Activated effector memory CD4-positive, alpha-beta T cell treated with anti-CD3 and anti-CD28 coated beads, Interleukin-2, amount 50 U/mL, for 16 hours (primary cell): Measurements from ENCODE around the gene HOXA1.

Source experiments
- DNase-seq: peaks from one replicate; pipeline ENCODE4 v3.0.0-alpha.2; 2020

The HOXA1 gene

DNA sequence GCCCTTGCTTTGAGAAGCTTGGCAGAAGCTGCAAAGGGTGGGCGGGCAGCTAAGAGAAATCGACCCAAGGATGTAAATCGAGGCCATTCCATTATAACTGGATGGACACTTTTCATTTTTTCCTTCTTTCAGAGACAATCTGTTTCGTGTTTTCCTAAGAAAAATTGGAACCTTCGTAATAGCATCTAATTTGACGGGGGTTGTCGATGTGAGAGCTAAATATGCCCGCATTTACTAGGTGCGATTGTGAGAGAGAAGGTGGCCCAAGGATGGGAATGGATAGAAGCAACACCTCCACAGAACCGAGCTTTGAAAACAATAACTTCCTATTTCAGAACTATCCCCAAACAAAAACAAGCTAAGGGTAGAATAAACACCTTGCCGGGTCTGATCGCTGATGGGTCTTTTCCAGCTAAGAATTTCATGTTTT is 35.6 kb upstream of the HOXA1 start:
- DNase-seq: no peak

DNA sequence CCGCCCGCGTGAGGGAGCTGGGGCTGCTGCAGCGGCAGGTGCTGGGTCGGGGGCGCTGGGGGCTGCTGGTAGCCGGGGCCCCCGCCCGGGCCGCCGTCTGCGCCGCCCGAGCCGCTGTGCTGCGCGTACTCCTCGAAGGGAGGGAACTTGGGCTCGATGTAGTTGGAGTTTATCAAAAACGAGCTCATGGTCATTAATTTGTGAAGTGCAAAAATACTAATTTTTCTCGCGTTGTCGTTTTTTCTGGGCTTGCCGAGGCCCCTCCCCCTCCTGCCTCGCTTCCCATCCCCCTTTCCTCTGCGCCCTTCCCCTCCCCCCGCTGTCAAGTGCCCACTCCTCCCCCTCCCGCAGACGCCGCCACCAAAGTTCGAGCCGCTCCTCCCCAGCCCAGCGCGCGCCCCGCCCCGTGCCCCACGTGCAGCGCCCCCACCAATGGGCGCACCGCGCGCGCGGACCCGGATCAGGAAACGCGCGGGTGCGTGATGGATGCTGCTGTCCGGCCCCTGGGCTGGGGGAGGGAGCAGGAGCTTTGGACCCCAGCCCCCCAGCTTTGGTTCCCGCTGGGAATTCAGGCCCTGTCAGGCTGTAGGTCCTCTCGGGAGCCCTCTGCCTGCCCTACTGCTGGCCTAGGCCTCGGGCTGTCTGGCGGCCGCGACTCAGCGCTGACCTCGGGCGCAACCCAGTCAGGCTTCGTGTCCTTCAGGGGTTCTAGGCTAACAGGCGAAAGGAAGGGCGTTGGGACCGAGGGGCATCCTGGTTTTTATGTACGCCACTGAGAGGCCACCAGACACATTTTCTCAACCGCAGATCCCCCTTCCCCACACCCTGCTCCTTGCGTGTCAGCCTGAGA is 35.0 kb upstream of the HOXA1 start, which contains the start of gene HOXA4:
TSS of gene HOXA4 (minus strand) at position 218 of the 850 bp plus-strand sequence. CDS start at position 194, 24 bp downstream.
- peak; percentile 87 for DNase-seq

GRCh38 chr7:27129729-27130539 is 34.1 kb upstream of the HOXA1 start:
- peak; percentile 61 for DNase-seq

- DNase-seq: peak; percentile 47
Measured at GRCh38 chr7:27128776-27129728, 33.3 kb upstream of the HOXA1 start.

GRCh38 chr7:27128034-27128433 is 32.2 kb upstream of the HOXA1 start:
- no peak for DNase-seq

DNA sequence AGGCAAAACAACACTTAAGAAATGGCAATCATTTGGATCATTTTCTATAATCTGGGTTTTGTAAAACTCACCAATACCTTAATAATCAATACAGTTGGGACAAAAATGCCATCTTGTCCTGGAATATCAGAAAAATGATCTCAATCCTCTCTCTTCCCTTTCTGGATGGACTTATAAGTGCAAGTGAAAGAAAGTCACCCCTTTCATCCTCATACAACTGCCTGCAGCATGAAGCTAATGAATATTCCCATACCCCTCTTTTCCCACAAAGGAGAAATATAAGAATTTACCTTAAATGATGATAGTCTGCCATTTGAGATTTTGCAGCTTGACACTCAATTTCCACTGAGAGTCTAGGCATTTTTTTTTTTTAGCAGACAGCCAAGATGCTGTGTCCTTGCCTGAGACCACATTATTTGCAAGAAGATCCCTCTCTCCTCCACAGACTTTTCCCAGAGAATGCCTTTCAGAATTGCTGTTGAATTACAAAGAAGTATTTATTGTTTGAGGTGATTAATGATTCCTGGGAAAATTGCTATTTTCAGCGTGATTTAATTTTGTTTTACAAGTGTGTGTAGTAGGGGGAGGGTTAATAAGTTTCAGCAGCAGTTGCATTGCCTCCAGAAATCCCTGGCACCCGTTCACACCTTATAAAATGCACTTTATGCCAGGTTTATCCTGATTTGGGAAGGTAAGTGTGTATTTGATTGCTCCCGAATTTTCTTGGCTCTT is 31.0 kb upstream of the HOXA1 start:
- DNase-seq: no peak

DNA sequence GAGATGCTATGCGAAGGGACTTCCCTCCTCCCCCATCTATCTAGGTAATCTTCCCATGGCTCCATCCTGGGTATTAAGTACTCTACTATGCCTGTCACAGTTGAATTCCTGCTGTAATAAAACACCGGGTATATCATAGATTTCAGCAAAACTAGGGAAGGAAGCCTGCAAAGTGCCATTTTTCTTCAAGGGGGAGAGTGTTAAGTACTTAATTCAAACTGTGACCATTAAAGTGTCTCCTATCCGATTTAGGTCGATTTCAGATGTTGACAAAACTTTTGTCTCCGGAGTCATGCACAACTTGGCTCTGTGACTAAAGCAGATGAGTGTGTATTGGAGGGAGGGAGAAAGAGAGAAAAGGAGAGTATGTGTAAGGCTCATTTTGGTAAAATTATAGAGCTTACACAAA is 30.2 kb upstream of the HOXA1 start:
- no peak for DNase-seq

DNA sequence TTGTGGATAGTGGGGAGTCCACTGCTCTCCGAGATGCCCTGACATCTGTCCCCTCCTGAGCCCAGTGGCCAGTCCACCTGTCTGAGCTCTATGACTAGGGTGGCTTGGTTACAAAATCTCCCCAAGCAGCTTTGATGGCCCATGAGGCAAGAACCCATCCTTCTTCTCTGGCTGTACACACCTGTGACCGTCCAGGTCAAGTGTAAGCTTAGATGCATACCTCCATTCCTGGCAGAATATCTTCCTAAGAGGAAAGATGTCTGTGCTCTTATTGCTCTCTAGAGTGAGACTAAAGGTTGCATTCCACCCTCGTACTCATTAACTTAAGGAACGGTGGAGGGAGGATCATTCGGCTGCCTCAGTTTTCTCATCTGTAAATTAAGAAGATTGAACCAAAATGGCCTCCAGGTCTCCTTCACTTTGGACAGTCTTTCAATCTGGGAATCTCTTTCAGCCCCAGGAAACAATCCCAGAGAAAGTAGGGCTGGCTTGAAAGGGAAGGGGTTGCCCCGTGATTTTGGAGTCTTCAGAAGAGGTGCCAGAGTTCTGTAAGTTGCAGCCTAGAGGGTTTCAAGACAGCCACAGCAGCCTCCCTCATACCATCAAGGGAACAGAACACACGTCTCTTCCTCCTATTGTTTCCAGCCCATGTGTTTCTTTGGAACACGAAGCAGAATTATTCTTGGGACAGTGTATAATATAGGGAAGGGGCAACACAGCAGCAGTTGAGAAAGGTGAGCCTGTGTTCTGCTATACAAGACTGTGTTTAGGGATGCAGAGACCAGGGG is 29.3 kb upstream of the HOXA1 start:
- DNase-seq: no peak

GRCh38 chr7:27124096-27124901 is 28.5 kb upstream of the HOXA1 start:
- peak; percentile 22 for DNase-seq

DNA sequence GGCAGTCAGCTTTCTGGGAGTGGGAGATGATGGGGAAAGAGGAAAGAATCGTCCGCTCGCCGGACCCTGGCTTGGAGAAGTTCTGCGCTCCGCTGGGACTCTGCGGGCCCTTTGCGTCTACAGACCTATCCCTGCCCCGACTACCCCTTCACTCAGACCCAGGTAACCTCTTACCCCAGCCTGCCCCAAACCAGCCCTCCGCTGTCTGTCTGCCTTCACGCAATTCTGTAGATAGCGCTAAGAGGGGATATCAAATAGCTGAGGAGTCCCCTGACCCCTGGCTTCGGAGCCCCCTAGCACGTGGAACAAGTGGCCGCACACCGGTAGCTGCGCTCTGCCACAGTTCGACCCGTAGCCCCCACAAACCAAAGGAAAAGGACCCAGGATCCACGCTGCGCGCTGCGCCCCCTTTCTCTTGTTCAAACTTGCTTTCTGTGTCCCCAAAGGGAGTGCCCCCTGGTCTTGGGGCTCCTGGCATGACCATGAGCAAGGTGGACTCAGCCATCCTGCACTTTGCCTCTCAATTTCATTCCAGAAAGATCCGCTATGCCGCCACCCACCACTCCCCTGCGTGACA is 27.8 kb upstream of the HOXA1 start:
- peak; percentile 39 for DNase-seq

- peak; percentile 53 for DNase-seq
Measured at GRCh38 chr7:27123007-27123476, 27.2 kb upstream of the HOXA1 start.

DNA sequence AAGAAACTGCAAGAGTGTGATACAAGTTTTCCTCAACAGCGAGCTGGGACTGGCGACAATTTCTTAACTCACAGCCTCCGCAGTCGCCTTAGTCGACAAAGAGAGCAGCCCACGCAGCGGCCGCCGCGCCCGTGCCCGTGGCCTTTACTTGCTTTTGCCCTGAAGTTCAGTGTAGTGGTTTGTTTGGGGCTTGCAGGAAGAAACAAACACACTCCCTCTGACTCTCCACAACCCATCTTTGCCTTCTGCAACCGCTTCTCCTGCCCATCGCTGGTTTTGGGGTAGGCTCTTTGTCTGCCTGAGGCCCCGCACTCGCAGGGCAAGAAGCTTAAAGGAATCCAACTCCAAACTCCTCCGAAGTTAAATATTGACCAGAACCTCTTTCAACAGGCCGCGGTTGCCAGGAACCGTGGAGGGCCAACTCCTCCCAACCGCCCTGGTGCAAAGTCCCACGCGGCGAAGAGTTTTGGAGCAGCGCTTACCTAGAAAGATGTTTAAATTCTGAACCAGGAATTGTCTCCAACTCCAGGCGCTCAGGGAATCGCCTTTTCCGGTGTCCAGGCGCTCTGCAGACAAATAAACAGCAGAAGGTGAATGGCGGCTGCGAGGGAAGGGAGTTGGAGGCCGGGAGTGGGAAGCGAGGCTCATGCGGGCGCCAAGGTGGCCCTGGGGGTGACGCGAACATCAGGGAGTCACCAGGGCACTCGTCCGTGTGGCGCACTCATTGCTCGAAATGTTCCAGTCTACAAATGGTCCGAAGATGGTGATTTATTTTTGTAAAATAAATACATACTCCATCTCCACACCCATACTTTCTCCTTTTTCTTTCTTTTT is 26.5 kb upstream of the HOXA1 start:
- DNase-seq: peak; percentile 27

DNA sequence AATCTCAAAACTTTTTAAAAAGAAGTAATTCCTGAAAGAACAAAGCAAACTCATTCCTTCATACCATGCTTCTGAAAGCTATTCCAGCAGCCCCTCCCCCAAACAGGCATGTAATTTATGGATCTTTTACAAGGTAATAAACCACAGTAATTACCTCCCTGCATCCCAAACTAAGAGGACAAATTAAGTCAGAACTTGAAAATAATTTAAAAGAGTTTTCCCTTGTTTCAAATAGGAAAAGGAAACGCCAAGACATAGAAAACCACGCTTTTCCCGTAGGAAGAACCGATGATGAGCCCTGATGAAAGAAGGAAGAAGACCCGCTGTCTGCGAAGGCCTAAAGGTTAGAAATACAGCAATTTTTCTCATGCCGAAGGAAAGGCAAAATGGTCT is 25.9 kb upstream of the HOXA1 start:
- DNase-seq: no peak

DNA sequence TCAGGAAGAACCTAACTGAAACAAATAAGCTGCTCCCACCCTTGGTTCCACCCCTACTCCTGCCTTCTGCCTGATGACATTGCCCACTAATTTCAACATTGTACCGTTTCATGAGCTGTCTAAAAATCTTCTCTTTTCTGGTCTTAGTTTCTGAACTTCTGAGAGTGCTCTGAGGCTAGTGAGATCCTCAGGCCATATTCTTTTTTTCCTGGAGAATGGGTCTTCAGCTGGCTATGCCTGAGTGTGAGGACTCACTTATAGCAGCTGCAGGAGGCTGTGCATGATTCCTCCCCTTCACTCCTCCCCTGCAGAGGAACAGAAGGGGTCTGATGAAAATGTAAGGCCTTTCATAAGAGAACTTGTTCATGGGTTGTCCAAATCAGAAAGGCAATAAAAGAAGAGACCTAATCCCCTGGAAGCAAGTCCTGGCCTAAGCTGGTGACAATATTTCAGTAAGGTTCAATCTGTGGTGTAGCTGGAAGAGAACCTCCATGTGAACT is 23.7 kb upstream of the HOXA1 start:
- no peak for DNase-seq

DNA sequence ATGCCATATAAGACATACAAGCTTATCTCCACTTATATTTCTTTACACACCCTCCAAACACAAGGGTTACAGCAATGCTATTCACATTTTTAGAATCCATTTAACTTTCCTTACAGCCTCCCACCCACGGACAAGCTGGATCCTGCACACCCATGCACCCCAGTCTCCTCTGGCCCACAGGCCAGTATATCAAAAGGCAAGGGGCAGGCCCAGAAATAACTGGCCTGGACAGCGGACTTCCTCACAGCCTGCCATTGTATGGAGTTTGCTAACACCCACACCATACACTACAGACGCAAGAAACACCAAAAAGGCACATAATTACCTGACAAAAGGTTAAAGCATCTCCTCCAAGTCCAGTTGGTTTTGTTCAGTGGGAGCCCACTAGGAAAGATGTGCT is 22.8 kb upstream of the HOXA1 start:
- peak; percentile 25 for DNase-seq

DNA sequence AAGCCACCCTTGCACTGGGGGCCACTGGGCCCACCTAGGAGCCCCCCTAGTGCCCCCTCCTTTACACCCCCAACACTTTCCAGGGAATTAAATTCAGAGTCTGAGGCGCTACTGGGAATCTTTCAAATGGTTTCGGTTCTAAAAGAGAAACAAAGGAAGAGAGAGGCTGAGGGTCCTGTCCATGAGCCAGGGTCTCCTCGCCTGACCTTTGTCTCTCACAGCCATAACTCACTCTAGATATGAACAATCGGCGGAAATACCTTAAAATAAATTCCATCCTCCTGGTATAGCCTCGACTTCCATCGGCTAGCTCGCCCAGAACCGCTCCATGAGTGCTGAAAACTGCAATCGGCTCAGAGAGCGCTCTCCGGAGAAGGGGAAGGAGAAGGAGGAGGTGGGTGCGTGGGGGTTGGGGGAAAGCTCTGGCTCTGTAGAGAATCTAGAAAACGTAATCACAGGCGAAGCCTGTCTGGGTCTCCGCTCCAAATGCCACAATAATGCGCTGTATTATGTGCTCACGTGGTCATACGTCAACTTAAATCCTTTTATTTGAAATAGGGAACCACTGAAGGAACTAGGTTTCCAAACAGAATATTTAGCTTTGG is 22.2 kb upstream of the HOXA1 start:
- peak; percentile 22 for DNase-seq

GRCh38 chr7:27116962-27117886 is 21.4 kb upstream of the HOXA1 start:
- peak; percentile 41 for DNase-seq
